Esophagus squamous epithelium (tissue), 5 donors: ENCODE measurements around the gene TFF2. TPM values are rescaled to one million over a fixed set of nuclear protein-coding genes. Genes with fewer than 3 reads are reported as not detected.

Source experiments
- DNase-seq: peaks from one replicate; lab custom pipeline; 2025; lab: John Stamatoyannopoulos, UW
- H3K27ac ChIP-seq, 4 donors: fragments of 200-600 bp; sonication (generic); one replicate each; pipeline ENCODE4 v1.5.1; 2016 to 2019; ENCODE audit warnings: mild to moderate bottlenecking in 1 of 4
- H3K27me3 ChIP-seq, 4 donors: fragments of 200-600 bp; sonication (generic); 1 replicate in 3 of 4; 2 replicates in 1 of 4; pipeline versions ENCODE4 v1.5.1 to v1.6.0; 2017 to 2021; ENCODE audit warnings: antibody characterized with exemption in 1 of 4
- H3K36me3 ChIP-seq, 3 donors: fragments of 200-600 bp; sonication (generic); one replicate each; pipeline ENCODE4 v1.5.1; 2016 to 2019
- H3K4me1 ChIP-seq, 3 donors: fragments of 200-600 bp; sonication (generic); one replicate each; pipeline ENCODE4 v1.5.1; 2017 to 2019
- H3K4me3 ChIP-seq, 4 donors: fragments of 200-600 bp; sonication (generic); 1 replicate in 3 of 4; 2 replicates in 1 of 4; pipeline ENCODE4 v1.5.1; 2016 to 2019; ENCODE audit warnings: mild to moderate bottlenecking in 2 of 4, moderate library complexity in 1 of 4
- H3K9me3 ChIP-seq, 3 donors: fragments of 200-600 bp; sonication (generic); one replicate each; pipeline ENCODE4 v1.5.1; 2016 to 2019
- POLR2A ChIP-seq, 4 donors: fragments of 450-650 bp; IDR thresholded peaks; one replicate each; pipeline ENCODE4 v1.6.1; 2017; ENCODE audit warnings: antibody characterized with exemption in 4 of 4, mild to moderate bottlenecking in 4 of 4, moderate library complexity in 3 of 4
- WGBS, 2 donors: methylation state at CpG; one replicate each; pipeline ENCODE4 v1.1.5; 2018; 5-methylcytosine and 5-hydroxymethylcytosine counted together
- intact Hi-C: fragments of 100-400 bp; cut with DNase I; formaldehyde crosslinking; loops from one replicate; pipeline ENCODE4 v1.15.0; 2022
- total RNA-seq, 4 donors: library from RNA; depleted of rRNA; stranded (reverse); fragments of >200 nt; gene quantifications; one replicate each; pipeline ENCODE4 v1.1.0, GENCODE V29; 2016
- TF ChIP-seq, protein P1 (sequence below), 6 experiments: fragments of 450-650 bp in 4 of 6; fragments of 200-600 bp in 2 of 6; sonication (generic) in 2 of 6; IDR thresholded peaks; one replicate each; pipeline ENCODE4 v1.5.1; 2016 to 2019; ENCODE audit warnings: antibody characterized with exemption in 6 of 6, mild to moderate bottlenecking in 4 of 6, moderate library complexity in 4 of 6
- donor health status: DM: yes; HTN: yes; CAD: no.

The TFF2 gene
- total RNA-seq, 4 donors from 2014 or later, result 1.7 TPM; not detected in 3

DNA sequence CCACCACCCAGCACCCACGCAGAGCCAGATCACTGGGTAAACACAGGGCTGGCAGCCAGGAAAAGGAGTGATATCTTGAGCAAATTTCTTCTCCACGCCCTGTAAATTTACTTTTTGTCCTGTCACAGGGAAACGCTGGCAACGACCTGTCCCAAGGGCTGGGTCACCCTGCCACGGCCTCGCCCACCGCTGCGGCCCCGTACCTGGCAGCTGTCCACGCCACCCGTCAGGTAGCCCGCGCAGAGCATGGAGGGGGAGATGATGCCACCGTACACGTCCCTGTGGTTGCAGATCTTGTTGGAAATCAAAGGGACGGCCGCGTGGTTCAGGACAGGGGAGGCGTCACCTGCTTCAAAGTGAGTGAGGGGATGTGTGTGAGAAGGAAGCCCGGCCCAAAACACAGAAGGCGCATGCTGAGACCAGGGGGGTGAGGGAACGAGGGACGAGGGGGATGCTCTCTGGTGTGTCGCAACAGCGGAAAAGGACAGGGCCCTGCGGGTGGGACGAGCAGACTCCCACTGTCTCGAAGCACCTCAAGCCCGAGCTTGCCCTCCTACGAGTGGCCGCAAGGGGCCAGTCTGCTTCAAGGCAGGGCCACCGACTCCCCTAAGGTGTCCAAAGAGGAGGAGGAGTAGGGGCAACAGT, 25.7 kb upstream of the TFF2 start:
- TF ChIP-seq, protein P1, sequence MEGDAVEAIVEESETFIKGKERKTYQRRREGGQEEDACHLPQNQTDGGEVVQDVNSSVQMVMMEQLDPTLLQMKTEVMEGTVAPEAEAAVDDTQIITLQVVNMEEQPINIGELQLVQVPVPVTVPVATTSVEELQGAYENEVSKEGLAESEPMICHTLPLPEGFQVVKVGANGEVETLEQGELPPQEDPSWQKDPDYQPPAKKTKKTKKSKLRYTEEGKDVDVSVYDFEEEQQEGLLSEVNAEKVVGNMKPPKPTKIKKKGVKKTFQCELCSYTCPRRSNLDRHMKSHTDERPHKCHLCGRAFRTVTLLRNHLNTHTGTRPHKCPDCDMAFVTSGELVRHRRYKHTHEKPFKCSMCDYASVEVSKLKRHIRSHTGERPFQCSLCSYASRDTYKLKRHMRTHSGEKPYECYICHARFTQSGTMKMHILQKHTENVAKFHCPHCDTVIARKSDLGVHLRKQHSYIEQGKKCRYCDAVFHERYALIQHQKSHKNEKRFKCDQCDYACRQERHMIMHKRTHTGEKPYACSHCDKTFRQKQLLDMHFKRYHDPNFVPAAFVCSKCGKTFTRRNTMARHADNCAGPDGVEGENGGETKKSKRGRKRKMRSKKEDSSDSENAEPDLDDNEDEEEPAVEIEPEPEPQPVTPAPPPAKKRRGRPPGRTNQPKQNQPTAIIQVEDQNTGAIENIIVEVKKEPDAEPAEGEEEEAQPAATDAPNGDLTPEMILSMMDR (IDR thresholded peaks at IDR 0.05), result no peak
- TF ChIP-seq POLR2A (IDR thresholded peaks at IDR 0.05), result no peak
- Histone ChIP-seq H3K4me3 (no peak overlapping the region), H3K4me1 (peaks cover 0 to 8% (median 0%) of the 10 kb centered on the region in 3 donors), H3K9me3 (no peaks in the 10 kb centered on the region), H3K27ac (no peak overlapping the region), H3K27me3 (peaks cover 0 to 56% (median 0%) of the 10 kb centered on the region in 4 donors), H3K36me3 (no peaks in the 10 kb centered on the region)
- intact Hi-C loops, result no loop called here
- whole genome bisulfite sequencing, 2 donors, result 65 to 68% methylated on average over 17 to 18 of the region's 32 CpGs
- no peak for DNase-seq

DNA sequence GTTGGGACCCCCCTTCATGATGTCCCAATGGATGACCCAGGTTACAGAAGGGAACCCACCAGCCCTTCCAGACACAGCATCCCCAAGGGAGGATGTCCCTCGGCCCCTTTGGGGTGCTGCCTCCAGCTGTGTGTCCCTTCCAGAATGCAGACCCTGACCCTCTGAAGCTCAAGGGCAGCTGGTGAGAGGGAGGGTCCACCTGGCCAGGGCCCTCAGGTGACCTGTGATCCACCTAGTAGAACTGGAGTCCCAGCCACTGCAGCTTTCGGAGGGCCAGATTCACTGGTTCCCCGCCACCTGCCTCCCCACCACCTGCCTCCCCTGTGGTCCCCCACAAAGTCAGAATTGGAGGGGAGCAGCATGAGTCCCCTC, 25.2 kb upstream of the TFF2 start:
- H3K27ac ChIP-seq, result no peak overlapping the region
- no peak for TF ChIP-seq POLR2A (IDR thresholded peaks at IDR 0.05)
- TF ChIP-seq, protein P1 (IDR thresholded peaks at IDR 0.05), result no peak
- intact Hi-C loops, result no loop called here
- H3K36me3 ChIP-seq, result no peaks in the 10 kb centered on the region
- H3K4me3 ChIP-seq, result no peak overlapping the region
- peaks cover 0 to 61% (median 0%) of the 10 kb centered on the region in 4 donors for H3K27me3 ChIP-seq
- WGBS, 2 donors, result 86 to 100% methylated on average over 1 to 2 of the region's 3 CpGs
- no peak for DNase-seq
- H3K4me1 ChIP-seq, result peaks cover 0 to 8% (median 0%) of the 10 kb centered on the region in 3 donors
- H3K9me3 ChIP-seq, result no peaks in the 10 kb centered on the region

DNA sequence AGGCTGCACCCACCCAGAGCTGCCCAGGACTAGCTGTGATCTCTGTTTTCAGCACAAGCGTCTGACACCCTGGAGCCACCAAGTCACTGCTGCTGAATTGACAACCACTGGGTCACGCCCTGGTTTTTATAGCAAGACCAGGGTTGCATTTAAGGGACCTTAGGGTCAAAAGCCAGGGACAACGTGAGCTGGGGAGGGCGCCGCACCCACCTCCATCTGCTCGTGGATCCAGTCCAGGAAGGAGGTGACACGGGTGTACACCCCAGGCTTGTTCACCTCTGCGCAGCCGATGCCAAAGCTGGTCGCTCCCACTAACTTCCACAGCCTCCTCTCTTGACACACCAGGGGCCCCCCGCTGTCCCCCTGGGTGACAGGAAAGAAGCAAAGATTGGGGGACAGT, 24.7 kb upstream of the TFF2 start:
- 79% methylated on average over 6 of the region's 11 CpGs; no CpG with 5 or more reads in 1 of the 2 donors for WGBS, 2 donors
- no peak for DNase-seq
- peaks cover 0 to 8% (median 0%) of the 10 kb centered on the region in 3 donors for H3K4me1 ChIP-seq
- H3K36me3 ChIP-seq, result no peaks in the 10 kb centered on the region
- no peaks in the 10 kb centered on the region for H3K9me3 ChIP-seq
- intact Hi-C loops, result no loop called here
- no peak overlapping the region for H3K4me3 ChIP-seq
- no peak for TF ChIP-seq POLR2A (IDR thresholded peaks at IDR 0.05)
- TF ChIP-seq, protein P1 (IDR thresholded peaks at IDR 0.05), result no peak
- H3K27me3 ChIP-seq, result peaks cover 0 to 63% (median 0%) of the 10 kb centered on the region in 4 donors
- no peak overlapping the region for H3K27ac ChIP-seq

DNA sequence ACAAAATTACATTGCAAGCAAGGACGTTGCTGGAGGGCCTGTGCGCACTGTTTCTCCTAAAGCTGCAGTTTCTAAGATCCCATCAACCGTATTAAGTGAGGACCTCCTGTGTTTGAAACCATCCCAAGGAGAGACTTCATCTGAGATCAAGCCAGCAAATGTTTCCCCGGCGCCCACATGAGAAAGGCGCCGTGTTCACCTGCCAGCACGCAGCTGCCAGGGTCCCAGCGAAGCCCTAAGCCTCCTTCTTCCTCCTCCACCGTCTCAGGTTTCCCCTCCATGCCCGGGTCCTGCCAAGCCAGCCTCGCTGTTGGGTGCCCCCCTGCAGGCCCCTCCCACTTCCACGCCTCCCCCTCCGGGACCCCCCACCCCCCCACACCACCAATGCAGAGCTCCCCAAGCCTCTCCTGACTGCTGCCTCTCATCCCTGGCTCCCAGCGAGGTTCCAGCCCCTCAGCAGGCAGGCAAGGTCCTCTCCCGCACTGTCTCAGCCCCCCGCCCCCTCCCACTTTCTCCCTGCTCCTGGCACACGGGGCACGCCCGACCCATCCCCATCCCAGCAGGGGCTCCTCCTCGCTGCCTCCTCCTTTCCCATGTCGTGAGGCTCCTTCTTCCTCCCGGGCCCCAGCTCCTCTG, 24.2 kb upstream of the TFF2 start:
- intact Hi-C loops, result no loop called here

More for the DNA sequence above, 24.2 kb upstream of the TFF2 start:
- WGBS, 2 donors, result 21 to 68% methylated on average over 3 to 12 of the region's 23 CpGs
- no peak for TF ChIP-seq POLR2A (IDR thresholded peaks at IDR 0.05)
- TF ChIP-seq, protein P1 (IDR thresholded peaks at IDR 0.05), result no peak
- Histone ChIP-seq H3K4me1 (peaks cover 0 to 8% (median 0%) of the 10 kb centered on the region in 3 donors), H3K9me3 (no peaks in the 10 kb centered on the region), H3K4me3 (no peak overlapping the region), H3K36me3 (no peaks in the 10 kb centered on the region), H3K27me3 (peaks cover 0 to 65% (median 0%) of the 10 kb centered on the region in 4 donors), H3K27ac (no peak overlapping the region)
- no peak for DNase-seq
